ENCODE results near the gene GNAO1. TPM values are rescaled to one million over a fixed set of nuclear protein-coding genes. Genes with fewer than 3 reads are reported as not detected.

The GNAO1 gene
- total and polyA plus RNA-seq, 9 of the 15 experiments (the other 6 are each of a cell fraction or from before 2014, with no cell fraction given): 0.07 to 0.42 (median 0.08) TPM; not detected in 5

DNA sequence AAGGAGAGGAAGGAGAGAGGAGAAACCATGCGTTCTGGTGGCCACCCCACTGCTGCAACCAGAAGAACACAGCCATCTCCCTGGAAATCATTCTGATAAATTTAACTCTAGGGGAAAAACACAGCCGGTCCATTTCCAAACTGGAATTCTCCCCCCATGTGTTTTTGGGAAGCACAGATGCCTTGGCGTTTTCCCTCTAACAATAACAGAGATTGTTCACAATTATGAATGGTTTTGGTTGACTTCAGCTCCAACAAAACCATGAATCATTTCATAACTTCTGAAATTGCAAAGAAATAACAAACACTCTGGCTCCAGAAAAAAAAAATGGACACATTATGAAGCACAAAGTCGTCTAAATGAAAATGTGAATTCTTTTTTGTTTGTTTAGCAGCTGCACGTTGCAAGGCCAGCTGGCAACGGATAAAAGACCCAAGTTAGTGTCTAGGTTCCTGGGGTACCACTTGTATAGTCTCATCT, 46.2 kb downstream of the GNAO1 start:
- intact Hi-C loops (cut with micrococcal nuclease): no loop called here
- 0% methylated on average over 6 of the region's 6 CpGs for WGBS (ENCODE audit: insufficient coverage, low coverage, missing lambda C conversion rate)
- Histone ChIP-seq H3K9me3 (replicated peaks; ENCODE audit: control insufficient read depth, insufficient read depth, low read depth, low read length) (no peaks in the 10 kb centered on the region), H3K9me1 (ENCODE audit: control insufficient read depth, insufficient read depth, low read length) (no peaks in the 10 kb centered on the region), H3K27me3 (ENCODE audit: control insufficient read depth in 2 of 2, insufficient read depth in 2 of 2, low read length in 2 of 2) (peaks cover 4 to 24% of the 10 kb centered on the region in 2 experiments; a peak in 3 of 5 replicates), H3K4me1 (replicated peaks in 1 of 2; ENCODE audit: control insufficient read depth in 2 of 2, insufficient read depth in 2 of 2, low read length in 2 of 2) (no peaks in the 10 kb centered on the region), H3K4me2 (ENCODE audit: insufficient read depth, low read length) (no peak overlapping the region), H4K20me1 (replicated peaks; ENCODE audit: control insufficient read depth, insufficient read depth, low read length) (no peaks in the 10 kb centered on the region), H3K27ac (ENCODE audit: extremely low read depth, low read depth, low read length) (no peak overlapping the region), H3K9ac (ENCODE audit: insufficient read depth in 1 of 2, low read depth in 2 of 2, low read length in 2 of 2) (no peak overlapping the region), H3K4me3 (no peak overlapping the region), H2AFZ (ENCODE audit: low read depth, low read length) (no peak overlapping the region), H3K36me3 (ENCODE audit: control insufficient read depth, insufficient read depth, low read length) (no peaks in the 10 kb centered on the region), H3K79me2 (ENCODE audit: control insufficient read depth, insufficient read depth, low read length) (no peaks in the 10 kb centered on the region)
- FAIRE-seq (no peak), DNase-seq (ENCODE audit: extremely low read depth in 1 of 4, low spot score in 3 of 4) (no peak), ATAC-seq (no peak)
- TF ChIP-seq ETV6 (IDR thresholded peaks at IDR 0.05; ENCODE audit: borderline replicate concordance in 1 of 2, low read depth in 2 of 2, low read length in 1 of 2): no peak
- no peak for TF ChIP-seq ETV6 (CRISPR knock-in tag; IDR thresholded peaks at IDR 0.05; ENCODE audit: borderline replicate concordance)
- TF ChIP-seq MCM3 (IDR thresholded peaks at IDR 0.05): no peak
- in situ Hi-C loops (cut with MboI): no loop called here
- BruUV-seq (replicated peaks): no TSS peak
- POLR2A ChIA-PET: interaction anchor here (0.7 kb wide), 1 partner anchor 9 kb away, joined by 3 read pairs; no protein-coding TSS in a partner anchor
- CTCF ChIA-PET (ENCODE audit: low intra/inter-chr PET ratio): no interaction called here

DNA sequence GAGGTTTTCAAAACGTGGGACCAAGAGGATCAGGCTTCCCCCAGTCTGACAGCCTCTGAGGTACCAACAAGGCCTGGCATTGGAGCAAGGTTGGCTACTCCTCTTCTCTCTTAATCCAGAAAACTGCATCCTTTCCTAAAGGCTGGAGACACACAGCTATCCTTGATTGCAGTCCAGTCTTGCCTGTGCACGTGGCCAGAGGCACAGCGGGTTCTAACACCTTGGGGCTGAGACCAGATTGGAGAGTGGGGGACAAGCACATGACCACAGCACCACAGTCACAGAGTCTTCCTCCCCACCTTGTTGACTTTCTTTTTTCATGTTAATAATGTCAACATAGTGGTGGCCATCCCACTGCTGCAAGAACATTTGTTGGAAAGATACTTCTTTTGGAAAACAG, 46.9 kb downstream of the GNAO1 start:
- H3K9ac ChIP-seq (ENCODE audit: insufficient read depth in 1 of 2, low read depth in 2 of 2, low read length in 2 of 2): no peak overlapping the region
- POLR2A ChIA-PET: no interaction called here
- H2AFZ ChIP-seq (ENCODE audit: low read depth, low read length): no peak overlapping the region
- no peak for ATAC-seq
- no peaks in the 10 kb centered on the region for H3K4me1 ChIP-seq (replicated peaks in 1 of 2; ENCODE audit: control insufficient read depth in 2 of 2, insufficient read depth in 2 of 2, low read length in 2 of 2)
- in situ Hi-C loops (cut with MboI) (no loop called here), intact Hi-C loops (cut with micrococcal nuclease) (no loop called here)
- H3K36me3 ChIP-seq (ENCODE audit: control insufficient read depth, insufficient read depth, low read length): no peaks in the 10 kb centered on the region
- H3K9me1 ChIP-seq (ENCODE audit: control insufficient read depth, insufficient read depth, low read length): no peaks in the 10 kb centered on the region
- H3K79me2 ChIP-seq (ENCODE audit: control insufficient read depth, insufficient read depth, low read length): no peaks in the 10 kb centered on the region
- H3K4me3 ChIP-seq: no peak overlapping the region
- H3K4me2 ChIP-seq (ENCODE audit: insufficient read depth, low read length): no peak overlapping the region
- no peak for DNase-seq (ENCODE audit: extremely low read depth in 1 of 4, low spot score in 3 of 4)
- no peak overlapping the region for H3K27ac ChIP-seq (ENCODE audit: extremely low read depth, low read depth, low read length)
- CTCF ChIA-PET (ENCODE audit: low intra/inter-chr PET ratio): no interaction called here
- FAIRE-seq: no peak
- BruUV-seq (replicated peaks): no TSS peak
- no peaks in the 10 kb centered on the region for H4K20me1 ChIP-seq (replicated peaks; ENCODE audit: control insufficient read depth, insufficient read depth, low read length)
- H3K9me3 ChIP-seq (replicated peaks; ENCODE audit: control insufficient read depth, insufficient read depth, low read depth, low read length): no peaks in the 10 kb centered on the region
- H3K27me3 ChIP-seq (ENCODE audit: control insufficient read depth in 2 of 2, insufficient read depth in 2 of 2, low read length in 2 of 2): peaks cover 4 to 24% of the 10 kb centered on the region in 2 experiments; a peak in 3 of 5 replicates
- 0% methylated on average over 3 of the region's 3 CpGs for WGBS (ENCODE audit: insufficient coverage, low coverage, missing lambda C conversion rate)
- TF ChIP-seq, protein P1, sequence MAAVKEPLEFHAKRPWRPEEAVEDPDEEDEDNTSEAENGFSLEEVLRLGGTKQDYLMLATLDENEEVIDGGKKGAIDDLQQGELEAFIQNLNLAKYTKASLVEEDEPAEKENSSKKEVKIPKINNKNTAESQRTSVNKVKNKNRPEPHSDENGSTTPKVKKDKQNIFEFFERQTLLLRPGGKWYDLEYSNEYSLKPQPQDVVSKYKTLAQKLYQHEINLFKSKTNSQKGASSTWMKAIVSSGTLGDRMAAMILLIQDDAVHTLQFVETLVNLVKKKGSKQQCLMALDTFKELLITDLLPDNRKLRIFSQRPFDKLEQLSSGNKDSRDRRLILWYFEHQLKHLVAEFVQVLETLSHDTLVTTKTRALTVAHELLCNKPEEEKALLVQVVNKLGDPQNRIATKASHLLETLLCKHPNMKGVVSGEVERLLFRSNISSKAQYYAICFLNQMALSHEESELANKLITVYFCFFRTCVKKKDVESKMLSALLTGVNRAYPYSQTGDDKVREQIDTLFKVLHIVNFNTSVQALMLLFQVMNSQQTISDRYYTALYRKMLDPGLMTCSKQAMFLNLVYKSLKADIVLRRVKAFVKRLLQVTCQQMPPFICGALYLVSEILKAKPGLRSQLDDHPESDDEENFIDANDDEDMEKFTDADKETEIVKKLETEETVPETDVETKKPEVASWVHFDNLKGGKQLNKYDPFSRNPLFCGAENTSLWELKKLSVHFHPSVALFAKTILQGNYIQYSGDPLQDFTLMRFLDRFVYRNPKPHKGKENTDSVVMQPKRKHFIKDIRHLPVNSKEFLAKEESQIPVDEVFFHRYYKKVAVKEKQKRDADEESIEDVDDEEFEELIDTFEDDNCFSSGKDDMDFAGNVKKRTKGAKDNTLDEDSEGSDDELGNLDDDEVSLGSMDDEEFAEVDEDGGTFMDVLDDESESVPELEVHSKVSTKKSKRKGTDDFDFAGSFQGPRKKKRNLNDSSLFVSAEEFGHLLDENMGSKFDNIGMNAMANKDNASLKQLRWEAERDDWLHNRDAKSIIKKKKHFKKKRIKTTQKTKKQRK (IDR thresholded peaks at IDR 0.05; ENCODE audit: borderline replicate concordance, low read depth, low read length): no peak
- TF ChIP-seq HMG20B (CRISPR knock-in tag; IDR thresholded peaks at IDR 0.05) (no peak), NFIX (CRISPR knock-in tag; IDR thresholded peaks at IDR 0.05; ENCODE audit: low read depth) (no peak), ZNF24 (IDR thresholded peaks at IDR 0.05) (no peak), JUN (IDR thresholded peaks at IDR 0.05; ENCODE audit: borderline replicate concordance, low read depth, low read length) (no peak), JUN (CRISPR knock-in tag; IDR thresholded peaks at IDR 0.05; ENCODE audit: borderline replicate concordance) (no peak)
- TF ChIP-seq, protein P2, sequence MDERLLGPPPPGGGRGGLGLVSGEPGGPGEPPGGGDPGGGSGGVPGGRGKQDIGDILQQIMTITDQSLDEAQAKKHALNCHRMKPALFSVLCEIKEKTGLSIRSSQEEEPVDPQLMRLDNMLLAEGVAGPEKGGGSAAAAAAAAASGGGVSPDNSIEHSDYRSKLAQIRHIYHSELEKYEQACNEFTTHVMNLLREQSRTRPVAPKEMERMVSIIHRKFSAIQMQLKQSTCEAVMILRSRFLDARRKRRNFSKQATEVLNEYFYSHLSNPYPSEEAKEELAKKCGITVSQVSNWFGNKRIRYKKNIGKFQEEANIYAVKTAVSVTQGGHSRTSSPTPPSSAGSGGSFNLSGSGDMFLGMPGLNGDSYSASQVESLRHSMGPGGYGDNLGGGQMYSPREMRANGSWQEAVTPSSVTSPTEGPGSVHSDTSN (CRISPR knock-in tag; IDR thresholded peaks at IDR 0.05; ENCODE audit: low read depth): no peak
- TF ChIP-seq, protein P2 (tag; conservative IDR thresholded peaks at IDR 0.05; ENCODE audit: low read depth): no peak
